Measurements from ENCODE around the gene LBH.
"Not testable (repeated sequence)": the region's sequence is repeated elsewhere in the genome, so short reads cannot be mapped to it uniquely, and the experiment has no call there.

Gene LBH

GRCh38 chr2:30257266-30258214, 26.2 kb downstream of the LBH start:
- no peak for DNase-seq (ENCODE audit: low read depth)

DNA sequence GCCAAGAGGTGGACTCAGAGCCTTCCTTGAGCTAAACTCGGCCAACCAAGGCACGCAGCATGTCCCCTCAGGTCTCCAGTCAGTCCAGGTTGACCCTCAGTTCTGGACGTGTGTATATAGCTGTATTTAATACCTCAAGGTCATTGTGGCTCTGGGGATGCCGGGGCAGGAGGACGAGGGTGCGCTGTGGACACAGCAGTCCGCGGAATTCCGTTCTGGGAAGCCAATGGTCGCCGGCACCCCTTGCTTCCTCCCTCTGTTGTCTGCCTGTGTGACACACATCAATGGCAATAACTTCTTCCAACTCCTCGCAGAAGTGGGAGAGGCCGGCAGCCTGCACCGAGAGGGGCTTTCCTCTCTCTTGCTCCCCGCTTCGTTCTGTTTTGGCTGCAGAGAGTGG, 27.7 kb downstream of the LBH start:
- DNase-seq (ENCODE audit: low read depth): no peak

- DNase-seq (ENCODE audit: low read depth): no peak
These were observed 28.7 kb downstream of the LBH start for GRCh38 chr2:30259827-30260679.

- DNase-seq (ENCODE audit: low read depth): no peak
These were observed 29.6 kb downstream of the LBH start for GRCh38 chr2:30260941-30261340.

DNA sequence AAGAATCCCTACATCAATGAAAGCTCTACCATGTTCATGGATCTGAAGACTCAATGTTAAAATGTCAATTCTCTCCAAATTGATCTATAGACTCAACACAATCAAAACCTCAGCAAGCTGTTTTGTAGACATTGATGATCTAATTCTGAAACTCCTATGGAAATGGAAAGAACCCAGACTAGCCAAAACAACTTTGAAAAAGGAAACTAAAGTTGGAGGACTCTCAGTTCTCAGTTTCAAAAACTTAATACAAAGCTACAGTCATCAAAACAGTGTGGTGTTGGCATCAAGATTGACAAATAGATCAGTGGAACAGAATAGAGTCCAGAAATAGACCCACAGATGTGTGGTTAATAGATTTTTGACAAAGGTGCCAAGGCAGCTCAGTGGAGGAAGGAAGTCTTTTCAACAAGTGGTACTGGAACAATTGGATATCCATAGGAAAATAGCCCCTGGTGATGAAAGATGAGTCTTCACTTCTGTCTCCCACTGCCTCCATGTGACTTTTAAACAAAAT, 30.4 kb downstream of the LBH start:
- no peak for DNase-seq (ENCODE audit: low read depth)

- no peak for DNase-seq (ENCODE audit: low read depth)
These were observed 31.5 kb downstream of the LBH start for GRCh38 chr2:30262716-30263309.

- no peak for DNase-seq (ENCODE audit: low read depth)
These were observed 32.9 kb downstream of the LBH start for GRCh38 chr2:30264274-30264673.

GRCh38 chr2:30265052-30266015, 34.0 kb downstream of the LBH start:
- no peak for DNase-seq (ENCODE audit: low read depth)

GRCh38 chr2:30266051-30266621, 34.8 kb downstream of the LBH start:
- DNase-seq (ENCODE audit: low read depth): peak; percentile 15

DNA sequence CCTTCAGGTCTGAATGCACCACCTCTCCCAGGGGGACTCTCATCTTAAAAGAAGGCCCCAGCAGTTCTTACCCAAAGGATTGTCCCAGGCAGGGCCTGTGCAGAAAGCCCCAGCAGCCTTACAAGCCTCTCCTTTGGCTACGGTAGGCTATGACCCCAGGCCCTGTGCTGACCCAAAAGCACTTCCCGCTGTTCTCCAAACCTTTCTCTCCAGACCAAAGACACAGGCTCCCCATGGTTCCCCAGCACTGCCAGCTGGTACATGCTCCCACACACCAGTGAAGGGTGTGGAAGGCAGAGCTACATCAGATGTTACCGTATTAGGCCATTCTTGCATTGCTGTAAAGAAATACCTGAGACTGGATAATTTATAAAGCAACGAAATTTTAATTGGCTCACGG, 35.4 kb downstream of the LBH start:
- no peak for DNase-seq (ENCODE audit: low read depth)

DNA sequence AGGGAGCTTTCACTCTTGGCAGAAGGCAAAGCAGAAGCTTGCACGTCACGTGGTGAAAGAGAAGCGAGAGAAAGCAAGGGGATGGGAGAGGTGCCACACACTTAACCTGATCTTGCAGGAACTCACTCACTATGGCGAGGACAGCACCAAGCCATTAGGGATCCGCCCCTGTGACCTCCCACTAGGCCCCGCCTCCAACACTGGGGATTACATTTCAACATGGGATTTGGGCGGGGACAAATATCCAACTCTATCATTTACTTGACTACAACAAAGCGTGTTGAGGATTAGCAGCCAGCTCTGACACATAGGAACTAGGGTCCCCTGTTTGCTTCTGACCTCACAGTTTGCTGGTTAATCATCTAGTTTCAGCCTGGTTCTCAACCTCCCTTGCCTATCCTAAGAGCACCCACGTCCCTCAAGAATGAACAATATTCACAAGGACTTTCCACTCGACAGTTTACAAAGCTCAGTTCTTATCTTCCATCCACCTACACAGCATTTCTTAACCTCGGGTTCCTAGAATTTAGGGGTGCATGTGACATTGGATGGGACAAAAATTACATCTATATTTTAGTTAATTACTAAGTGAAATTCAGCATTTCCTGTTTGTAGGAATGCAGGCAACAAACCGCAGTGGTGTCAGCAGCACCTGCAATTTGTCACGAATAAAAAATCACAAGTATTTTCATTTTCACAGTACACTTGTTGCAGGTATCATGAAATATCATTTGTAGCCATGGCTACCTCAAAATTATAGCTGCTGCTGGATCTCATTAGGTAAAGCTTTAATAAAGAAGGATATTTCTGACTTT, 36.0 kb downstream of the LBH start:
- DNase-seq (ENCODE audit: low read depth): no peak

GRCh38 chr2:30268296-30268871, 37.0 kb downstream of the LBH start:
- DNase-seq (ENCODE audit: low read depth): no peak

- DNase-seq (ENCODE audit: low read depth): not testable (repeated sequence)
These were observed 37.9 kb downstream of the LBH start for GRCh38 chr2:30269114-30269770.

DNA sequence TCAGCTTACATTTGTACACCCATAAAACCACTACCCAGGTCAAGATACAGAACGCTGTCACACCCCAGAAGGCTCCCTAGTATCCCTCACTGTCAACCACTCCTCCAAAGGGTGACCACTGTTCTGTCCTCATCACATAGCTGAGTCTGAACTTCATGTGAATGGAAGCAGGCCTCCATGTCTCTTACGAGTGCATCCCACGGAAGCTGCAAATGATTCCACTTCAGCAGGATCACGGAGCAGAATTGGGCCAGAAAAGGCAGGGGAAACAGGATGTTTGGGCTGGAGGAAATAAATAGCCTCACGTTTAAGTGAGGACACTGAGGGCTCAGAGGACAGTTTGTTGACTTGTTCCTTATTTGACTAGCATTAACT, 38.4 kb downstream of the LBH start:
- no peak for DNase-seq (ENCODE audit: low read depth)

DNA sequence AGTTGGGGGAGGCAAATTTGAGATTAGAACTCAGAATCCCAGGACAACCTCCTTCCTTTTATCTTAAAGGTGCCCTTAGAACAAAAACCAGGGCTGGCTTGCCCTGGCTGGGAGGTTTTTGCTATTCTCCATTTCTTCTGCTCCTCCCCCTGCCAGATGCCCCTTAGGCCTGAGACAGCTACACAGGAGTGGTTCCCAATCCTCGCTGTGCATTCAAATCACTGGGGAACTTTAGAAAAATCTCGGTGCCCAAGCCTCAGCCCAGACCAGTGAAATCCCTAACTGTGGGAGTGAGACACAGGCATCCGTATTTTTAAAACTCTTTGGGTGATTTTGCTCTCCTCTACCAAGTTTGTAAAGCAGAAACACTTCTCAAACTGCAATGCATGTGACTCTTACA, 38.8 kb downstream of the LBH start:
- no peak for DNase-seq (ENCODE audit: low read depth)

DNA sequence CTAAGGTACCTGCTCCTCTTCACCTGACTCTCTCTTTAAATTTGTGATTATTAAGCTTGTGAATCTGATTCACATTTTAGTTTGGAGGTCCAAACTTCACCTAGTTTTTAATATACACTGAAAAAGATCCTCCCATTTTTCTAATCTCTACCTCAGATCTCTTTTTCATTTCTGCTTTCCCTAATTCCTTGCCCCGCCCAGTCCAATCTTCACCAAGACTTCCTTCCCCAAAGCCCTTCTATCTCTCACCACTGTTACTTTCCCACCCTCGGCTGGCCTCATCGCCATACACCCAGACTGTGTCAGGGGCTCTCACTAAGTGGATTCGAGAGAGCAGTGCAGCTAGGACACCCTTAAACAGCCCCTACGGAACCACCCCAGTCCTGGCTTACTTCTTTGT, 40.0 kb downstream of the LBH start:
- DNase-seq (ENCODE audit: low read depth): no peak

- DNase-seq (ENCODE audit: low read depth): no peak
These were observed 41.0 kb downstream of the LBH start for GRCh38 chr2:30272286-30272685.

GRCh38 chr2:30272761-30273573, 41.6 kb downstream of the LBH start:
- DNase-seq (ENCODE audit: low read depth): no peak
